NCI-H748 (cell line): Measurements from ENCODE around the gene OMP.
A peak's percentile ranks its signal among the peaks of the same experiment; 100 is the strongest.
"Not testable (repeated sequence)": the region's sequence is repeated elsewhere in the genome, so short reads cannot be mapped to it uniquely, and the experiment has no call there.

ENCODE experiments used
- DNase-seq: peaks from one replicate; lab custom pipeline; 2025; ENCODE audit not compliant: unreplicated experiment; lab: John Stamatoyannopoulos, UW

OMP gene

GRCh38 chr11:77102246-77103210, at the start of gene OMP:
TSS of gene OMP (plus strand) at chr11:77102840. CDS start at chr11:77102840, 0 bp downstream.
- no peak for DNase-seq

- DNase-seq, result no peak
These were observed 49.2 kb upstream of the OMP start for GRCh38 chr11:77053217-77054015.

DNA sequence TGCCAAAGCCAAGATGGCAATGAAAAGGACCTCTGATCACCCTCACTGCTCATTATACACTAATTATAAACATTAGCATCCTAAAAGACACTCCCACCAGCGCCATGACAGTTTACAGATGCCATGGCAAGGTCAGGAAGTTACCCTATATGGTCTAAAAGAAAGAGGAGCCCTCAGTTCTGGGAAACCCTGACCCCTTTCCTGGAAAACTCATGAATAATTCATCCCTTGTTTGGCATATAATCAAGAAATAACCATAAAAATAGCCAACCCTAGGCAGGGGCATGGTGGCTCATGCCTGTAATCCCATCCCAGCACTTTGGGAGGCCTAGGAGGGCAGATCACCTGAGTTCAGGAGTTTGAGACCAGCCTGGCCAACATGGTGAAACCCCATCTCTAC, 48.6 kb upstream of the OMP start:
- DNase-seq, result no peak

DNA sequence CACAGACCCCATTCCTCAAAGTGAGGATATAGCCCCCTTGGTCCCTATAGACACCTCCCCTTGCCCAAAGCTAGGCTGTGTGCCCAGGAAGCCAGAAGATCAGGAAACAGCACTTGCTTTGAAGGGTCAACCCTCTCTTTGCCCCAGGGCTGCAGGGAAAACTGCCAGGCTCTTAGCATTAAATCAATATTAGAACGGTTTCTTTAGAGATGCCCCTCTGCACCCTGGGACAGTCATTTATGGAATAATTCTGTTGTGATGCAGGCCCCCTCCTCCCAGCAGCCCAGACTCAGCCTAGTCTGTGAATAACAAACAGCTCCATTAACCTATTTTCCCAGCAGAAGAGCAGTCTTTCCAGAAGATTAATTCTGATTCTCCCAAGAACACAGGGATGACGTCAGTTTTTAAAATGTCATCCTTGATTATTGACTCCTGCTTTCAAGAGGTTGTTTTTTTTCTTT, 47.5 kb upstream of the OMP start:
- no peak for DNase-seq

DNA sequence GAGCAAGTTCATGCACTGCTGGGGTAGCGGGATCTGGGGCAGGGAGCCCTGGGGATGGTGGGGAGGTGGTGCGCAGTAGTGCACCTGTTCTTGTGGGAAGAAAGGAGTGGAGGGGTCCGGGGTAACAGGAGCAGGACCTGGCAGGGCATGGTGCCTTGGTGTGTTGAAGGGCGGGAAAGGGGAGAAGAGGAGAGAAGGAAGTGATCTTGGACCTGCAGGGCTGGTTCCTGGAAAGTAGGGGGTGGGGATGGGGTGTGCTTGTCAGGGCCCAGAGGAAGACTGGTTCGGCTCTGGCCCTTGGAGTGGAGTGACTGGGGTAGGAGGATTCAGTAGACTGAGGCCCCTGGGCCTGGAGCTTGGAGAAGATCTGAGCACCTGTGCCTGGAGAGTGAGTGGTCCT, 46.7 kb upstream of the OMP start:
- DNase-seq, result no peak

- DNase-seq, result no peak
These were observed 45.7 kb upstream of the OMP start for GRCh38 chr11:77056814-77057402.

DNA sequence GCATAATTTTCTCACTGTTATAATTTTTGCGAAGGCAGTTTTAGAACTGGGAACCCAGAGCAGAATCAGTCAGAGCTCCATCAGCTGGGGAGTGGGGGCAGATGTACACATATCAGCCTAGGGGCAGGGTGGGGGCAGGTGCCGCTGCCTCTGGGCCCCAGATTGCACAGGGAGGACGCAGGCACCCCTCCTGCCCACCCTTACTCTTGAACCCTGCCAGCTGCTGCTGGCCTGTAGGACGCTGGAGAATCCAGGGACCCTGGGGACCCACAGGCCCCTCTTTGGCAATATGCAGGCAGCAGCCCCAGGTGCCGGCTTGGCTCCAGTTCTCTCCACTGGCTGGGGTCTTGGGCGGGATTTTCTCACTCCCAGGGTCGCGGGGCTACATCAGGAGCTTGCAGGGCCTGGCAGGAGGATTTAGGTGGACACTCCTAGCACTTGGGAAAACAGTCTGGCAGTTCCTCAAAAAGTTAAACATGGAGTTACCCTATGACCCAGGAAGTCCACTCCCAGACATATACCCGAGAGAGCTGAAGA, 44.6 kb upstream of the OMP start:
- no peak for DNase-seq

DNA sequence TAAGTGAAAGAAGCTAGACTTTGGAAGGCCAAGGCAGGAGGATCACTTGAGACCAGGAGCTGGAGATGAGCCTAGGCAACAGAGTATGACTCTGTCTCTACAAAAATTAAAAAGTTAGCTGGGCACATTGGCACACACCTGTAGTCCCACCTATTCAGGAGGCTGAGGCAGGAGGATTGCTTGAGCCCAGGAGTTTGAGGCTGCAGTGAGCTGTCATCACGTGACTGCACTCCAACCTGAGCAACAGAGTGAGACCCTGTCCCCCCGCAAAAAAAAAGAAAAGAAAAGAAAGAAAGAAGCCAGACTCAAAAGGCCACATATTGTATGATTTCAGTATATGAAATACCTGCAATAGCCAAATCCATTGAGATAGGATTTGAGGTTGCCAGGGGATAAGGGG, 43.7 kb upstream of the OMP start:
- DNase-seq, result no peak

DNA sequence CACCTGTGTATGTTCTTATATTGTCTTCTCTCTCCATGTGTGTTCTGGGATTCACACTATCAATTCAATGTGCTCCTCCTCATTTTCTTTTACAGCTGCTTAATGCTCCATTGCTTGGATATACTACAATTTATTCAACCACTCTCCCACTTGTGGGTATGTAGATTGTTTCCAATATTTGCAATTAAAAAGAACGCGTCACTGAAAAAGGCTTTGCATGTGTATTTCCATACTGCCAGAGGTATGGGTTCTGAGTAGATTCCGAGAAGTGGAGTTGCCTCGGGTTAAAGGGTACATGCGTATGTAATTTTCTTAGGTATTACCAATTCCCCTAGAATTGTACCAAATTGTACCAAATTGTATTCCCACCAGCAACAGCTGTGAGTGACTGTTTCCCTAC, 42.8 kb upstream of the OMP start:
- DNase-seq, result no peak

GRCh38 chr11:77060234-77060633, 42.4 kb upstream of the OMP start:
- no peak for DNase-seq

GRCh38 chr11:77061258-77061657, 41.4 kb upstream of the OMP start:
- DNase-seq, result not testable (repeated sequence)

DNA sequence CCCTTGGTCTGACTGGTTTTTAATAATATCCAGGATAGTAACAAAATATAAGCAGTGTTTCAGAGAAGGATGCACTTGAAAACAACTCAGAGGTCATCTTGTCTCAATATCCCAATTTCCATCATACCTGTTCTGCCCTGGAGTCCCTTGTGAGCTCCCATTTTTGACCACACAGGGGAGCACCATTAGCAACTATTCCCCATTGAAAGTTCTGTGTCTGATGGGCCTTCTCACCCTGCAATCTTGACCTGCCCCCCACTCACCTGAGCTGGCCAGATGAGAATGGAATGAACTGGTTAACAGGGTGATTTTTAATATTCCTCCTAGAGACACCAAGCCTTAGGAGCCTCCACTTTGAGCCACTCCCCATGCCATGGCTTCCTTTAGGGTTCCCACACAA, 39.7 kb upstream of the OMP start:
- DNase-seq, result no peak

DNA sequence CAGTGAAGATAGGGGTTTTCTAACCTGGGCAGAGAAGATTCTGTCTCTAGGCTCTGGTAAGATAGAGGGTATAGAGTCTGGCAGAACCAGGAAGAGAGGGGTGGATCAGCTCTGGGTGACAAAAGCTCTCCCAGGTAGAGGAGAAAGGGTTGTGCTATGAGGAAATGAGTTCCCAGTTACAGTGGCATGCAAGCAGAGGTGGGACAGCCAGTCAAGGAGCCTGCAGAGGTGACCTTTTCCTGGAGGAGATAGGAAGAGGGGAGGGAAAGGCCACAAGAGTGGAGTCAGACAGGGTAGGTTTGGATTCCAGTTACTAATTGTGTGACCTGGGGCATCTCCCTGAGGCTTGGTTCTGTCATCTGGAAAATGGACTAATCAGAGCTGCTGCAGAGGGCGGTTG, 39.2 kb upstream of the OMP start:
- DNase-seq, result no peak

- no peak for DNase-seq
These were observed 38.8 kb upstream of the OMP start for GRCh38 chr11:77063861-77064260.

DNA sequence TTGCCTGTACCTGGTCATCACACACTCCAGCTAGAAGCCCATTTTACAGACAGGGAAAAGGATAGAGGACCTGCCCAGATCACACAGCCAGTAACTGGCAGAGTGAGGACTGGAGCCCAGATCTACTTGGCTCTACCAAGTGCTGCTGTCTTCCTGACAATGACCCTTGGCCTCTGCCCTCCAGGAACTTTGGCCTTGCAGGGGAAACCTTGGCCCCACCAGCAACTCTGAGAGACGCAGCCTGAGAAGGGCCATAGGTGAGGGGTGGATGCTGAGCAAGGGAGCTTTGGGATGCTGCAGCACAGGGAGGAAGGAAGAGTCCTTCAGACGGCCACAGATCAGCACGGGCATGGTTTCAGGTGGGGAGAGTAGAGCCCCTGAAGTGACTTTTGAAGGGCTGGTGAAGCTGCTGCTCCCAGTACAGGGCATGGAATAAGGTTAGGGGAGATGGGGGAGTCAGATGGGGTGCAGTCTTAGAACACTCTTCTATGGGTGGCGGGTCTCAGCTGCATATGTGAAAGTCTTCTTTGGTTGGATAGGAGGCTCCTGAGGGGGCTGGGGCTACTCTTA, 37.9 kb upstream of the OMP start:
- no peak for DNase-seq

- no peak for DNase-seq
These were observed 36.8 kb upstream of the OMP start for GRCh38 chr11:77065878-77066228.

DNA sequence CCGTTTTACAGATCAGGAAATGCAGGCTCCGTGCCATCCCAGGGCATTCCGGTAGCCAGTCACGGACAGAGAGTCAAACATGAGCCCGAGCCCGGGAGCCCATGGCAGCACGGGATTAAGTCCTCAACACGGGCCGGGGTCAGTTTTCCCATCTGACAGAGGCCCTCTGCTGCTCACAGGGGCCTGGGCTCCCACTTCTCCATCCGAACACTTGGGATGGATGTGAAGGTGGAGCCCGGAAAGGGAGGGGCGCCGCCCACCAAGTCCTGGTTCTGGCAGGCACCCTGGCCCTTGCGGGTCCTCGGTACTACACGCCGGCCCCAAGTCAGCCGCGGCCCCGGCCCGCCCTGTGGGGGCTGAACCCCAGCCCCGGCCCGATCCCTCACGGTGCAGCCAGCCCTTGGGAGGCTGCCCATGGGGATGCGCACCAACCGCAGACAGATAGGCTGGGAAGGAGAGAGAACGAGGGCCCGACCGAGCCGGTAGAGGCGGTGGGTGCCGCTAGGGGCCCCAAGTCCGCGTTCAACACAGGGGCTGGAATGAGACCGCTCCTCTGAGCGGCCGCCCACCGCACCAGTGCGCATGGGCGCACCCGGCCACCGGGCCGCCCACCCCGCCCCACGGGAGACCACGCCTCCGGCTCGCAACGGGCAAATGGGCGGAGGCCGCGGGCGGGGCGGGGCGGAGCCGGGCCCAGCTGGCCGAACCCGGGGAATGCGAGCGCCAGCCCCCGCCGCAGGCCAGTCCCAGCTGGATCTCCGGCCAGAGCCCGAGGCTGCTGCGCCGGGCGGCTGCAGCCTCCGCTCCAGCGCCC, 36.2 kb upstream of the OMP start, which contains the start of gene CAPN5:
Gene CAPN5 (plus strand): TSS at position 743 of the 814 bp plus-strand sequence. CDS start 17,916 bp downstream, outside the sequence.
- peak; percentile 86 for DNase-seq

GRCh38 chr11:77067861-77068443, 34.7 kb upstream of the OMP start:
- DNase-seq, result no peak

DNA sequence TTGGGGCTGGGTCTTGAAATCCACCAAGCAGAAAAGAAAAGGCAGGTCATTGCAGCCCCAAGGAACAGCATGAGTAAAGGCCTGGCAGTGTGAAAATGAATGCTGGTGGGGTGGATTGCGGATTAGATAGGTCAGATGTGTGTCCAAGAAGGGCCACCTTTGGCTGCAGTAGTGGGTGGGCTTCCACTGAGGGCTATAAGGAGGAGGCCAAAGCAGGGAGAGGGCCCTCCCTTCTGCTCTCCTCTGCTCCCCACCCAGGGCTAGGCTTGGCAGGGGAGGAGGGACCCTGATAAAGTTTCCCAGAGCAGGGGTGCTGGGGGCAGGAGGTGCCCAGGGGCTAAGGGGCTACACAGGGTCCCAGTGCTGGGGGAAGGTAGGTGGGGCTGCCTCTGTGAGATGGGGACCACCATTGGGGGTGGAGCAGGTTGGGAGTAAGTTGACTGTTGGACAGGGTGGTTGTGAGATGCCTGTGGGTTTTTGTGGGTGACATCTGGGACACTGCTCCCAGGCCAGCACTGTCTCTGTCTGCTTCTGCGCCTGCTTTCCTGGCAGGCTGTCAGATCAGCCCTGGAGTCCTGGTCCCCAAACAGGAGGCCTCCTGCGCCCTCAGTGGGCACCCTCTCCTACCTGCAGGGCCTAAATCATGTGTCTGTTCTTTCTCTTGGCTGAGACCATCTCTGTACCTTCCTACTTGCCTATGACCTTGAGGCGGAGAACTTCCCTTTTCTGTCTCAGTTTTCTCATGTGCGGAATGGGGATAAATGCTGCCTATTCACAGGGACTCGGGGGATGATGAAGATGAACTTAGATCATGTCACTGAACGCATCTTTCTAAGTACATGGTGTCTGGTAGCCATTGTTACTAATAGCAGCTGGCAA, 33.9 kb upstream of the OMP start:
- DNase-seq, result no peak
